Fibroblast of lung (primary cell): ENCODE measurements around the gene PODXL2.

Source experiments
- CTCF ChIP-seq, 2 donors: IDR thresholded peaks in 1 of 2; conservative IDR thresholded peaks in 1 of 2; 1 replicate in 1 of 2; 2 replicates in 1 of 2; pipeline ENCODE4 v1.5.1; 2011 to 2012; ENCODE audit warnings: low read length in 2 of 2, control low read depth in 1 of 2, inconsistent platforms in 1 of 2, low read depth in 1 of 2, mild to moderate bottlenecking in 1 of 2
- EZH2 ChIP-seq: IDR thresholded peaks from 2 replicates; pipeline ENCODE4 v1.5.1; 2012; ENCODE audit warnings: low read length, control low read depth, mild to moderate bottlenecking; ENCODE audit errors: missing control alignments

- no peak for TF ChIP-seq CTCF (conservative IDR thresholded peaks at IDR 0.05 in 1 of 2, IDR thresholded peaks at IDR 0.05 in 1 of 2; ENCODE audit: low read depth in 1 of 2, low read length in 2 of 2)
- TF ChIP-seq EZH2 = no peak
Observed at GRCh38 chr3:127606981-127607595, 21.9 kb upstream of the PODXL2 start.
